ENCODE results near the gene ZSWIM9.
"Not testable (repeated sequence)": the region's sequence is repeated elsewhere in the genome, so short reads cannot be mapped to it uniquely, and the experiment has no call there.

The ZSWIM9 gene

GRCh38 chr19:48176226-48176625, 5.7 kb downstream of the ZSWIM9 start:
- DNase-seq = no peak

DNA sequence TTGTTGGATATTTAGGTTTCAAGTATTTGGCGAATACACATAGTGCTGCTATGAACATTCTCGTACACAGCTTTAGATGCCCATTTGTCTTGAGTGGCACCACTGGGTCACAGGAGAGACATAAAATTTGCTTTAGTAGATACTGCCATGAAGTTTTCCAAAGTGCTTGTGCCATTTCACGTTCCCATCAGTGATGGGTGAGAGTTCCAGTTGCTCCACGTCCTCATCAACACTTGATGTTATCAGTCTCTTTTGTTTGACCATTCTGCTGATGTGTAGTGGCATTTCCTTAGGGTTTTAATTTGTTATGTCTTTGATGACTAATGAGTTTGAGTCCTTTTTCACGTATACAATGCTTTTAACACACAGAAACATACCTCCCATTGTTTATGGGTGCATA, 11.0 kb downstream of the ZSWIM9 start:
- no peak for DNase-seq

DNA sequence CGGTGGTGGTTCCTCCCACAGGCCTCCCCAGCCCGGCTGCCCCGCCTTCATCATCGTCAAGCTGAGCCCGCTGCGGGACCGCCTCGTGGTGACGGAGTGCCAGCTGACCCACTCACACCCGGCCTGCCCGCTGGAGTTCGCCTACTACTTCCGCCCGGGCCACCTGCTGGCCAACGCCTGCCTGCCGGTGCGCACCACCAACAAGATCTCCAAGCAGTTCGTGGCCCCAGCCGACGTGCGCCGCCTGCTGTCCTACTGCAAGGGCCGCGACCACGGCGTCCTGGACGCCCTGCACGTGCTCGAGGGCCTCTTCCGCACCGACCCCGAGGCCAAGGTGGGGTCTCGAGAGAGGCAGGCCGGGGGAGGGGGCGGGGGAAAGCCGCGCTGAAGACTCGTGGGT, 12.0 kb downstream of the ZSWIM9 start:
- DNase-seq = no peak

DNA sequence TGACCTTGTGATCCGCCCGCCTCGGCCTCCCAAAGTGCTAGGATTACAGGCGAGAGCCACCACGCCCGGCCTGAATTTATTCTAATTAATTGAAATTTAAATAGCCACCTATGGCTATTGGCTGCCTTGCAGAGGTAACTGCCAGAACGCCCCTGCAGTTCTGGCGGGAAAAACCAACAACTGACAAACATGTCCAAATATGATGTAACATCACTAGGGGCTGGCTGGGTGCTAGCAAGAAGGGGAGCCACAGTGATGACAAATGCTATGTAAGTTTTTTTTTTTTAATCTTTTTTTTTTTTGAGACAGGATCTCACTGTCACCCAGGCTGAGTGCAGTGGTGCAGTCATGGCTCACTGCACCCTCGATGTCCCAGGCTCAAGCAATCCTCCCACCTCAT, 12.9 kb downstream of the ZSWIM9 start:
- no peak for DNase-seq

- DNase-seq = no peak
Measured at GRCh38 chr19:48186015-48186414, 15.5 kb downstream of the ZSWIM9 start.

DNA sequence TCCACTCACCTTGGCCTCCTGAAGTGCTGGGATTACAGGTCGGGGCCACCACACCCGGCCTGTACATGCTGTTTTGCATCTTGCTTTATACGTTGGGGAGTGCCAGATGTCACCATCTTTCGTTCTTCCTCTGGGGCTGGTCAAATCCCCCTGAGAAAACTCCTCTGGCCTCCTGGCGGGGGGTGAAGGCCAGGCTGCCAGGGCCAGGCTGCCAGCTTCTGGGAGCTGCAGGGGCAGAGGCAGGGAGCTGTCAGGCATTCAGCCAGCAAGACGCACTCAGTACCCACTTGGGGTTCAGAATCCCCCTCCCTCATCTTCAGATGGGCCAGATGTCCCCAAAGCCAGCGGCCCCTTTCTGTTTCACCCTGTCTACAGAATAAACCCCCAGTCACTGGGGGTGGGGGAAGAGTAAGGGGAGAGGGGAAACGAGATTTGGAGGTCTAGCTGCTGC, 16.1 kb downstream of the ZSWIM9 start:
- no peak for DNase-seq

DNA sequence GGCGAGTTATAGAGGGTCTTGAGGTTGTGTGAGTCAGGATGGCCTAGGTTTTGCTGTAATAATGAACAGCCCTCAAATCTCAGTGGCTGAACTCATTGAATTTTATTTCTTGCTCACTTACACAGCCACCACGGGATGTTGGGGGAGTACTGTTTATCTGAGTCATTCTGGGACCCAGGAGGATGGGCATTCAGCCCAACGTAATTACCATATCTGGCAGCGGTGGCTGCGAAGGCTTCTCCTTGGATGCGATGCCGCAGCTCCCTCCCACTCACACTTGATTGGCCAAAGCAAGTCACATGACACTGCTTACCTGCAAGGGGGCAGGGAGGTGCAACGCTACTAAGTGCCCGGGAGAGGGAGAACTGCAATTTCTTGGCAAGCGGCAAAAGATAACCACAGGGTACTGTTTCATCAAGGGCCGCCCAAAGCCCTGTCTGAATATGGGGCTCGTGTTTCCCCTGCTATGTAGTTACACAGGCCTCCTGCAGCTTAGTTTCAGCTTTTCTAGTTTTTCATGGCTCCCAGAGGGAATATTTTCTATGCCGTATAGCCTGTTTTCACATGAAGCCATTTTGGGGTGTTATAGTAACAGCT, 19.9 kb downstream of the ZSWIM9 start:
- no peak for DNase-seq

GRCh38 chr19:48190885-48191284, 20.4 kb downstream of the ZSWIM9 start:
- no peak for DNase-seq

- DNase-seq = no peak
Measured at GRCh38 chr19:48192750-48193149, 22.3 kb downstream of the ZSWIM9 start.

DNA sequence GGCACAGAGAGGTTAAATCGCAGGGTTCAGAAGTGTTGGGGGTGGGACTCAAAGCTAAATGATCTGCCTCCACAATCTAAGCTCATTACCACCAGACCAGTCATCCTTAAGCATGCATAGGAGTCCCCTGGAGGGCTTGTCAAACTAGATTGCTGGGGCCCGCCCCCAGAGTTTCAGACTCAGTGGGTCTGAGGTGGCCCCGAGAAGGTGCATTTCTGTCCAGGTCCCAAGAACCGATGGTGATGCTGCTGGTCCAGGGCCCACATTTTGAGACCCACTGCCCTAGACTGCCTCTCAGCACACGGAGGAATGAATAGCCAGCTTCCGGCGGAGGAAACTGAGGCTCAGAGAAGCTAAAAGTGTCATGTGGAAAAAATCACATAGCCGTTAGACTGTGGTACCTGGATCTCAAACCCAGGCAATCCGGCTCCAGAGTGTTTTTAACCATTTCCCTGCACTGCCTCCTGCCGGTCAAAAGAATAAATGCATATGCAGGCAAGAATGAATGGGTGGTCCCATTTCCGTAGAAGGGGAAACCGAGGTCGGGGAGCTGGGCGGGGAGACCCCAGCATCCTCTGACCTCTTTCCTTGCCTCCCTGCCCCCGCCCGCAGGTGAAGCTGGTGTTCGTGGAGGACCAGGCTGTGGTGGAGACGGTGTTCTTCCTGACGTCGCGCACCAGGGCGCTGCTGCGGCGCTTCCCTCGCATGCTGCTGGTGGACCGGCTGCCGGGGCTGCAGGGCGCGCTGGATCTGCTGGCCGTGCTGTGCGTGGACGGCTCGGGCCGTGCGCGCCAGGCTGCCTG, 23.8 kb downstream of the ZSWIM9 start:
- no peak for DNase-seq

GRCh38 chr19:48194844-48195830, 24.7 kb downstream of the ZSWIM9 start:
- DNase-seq = no peak

DNA sequence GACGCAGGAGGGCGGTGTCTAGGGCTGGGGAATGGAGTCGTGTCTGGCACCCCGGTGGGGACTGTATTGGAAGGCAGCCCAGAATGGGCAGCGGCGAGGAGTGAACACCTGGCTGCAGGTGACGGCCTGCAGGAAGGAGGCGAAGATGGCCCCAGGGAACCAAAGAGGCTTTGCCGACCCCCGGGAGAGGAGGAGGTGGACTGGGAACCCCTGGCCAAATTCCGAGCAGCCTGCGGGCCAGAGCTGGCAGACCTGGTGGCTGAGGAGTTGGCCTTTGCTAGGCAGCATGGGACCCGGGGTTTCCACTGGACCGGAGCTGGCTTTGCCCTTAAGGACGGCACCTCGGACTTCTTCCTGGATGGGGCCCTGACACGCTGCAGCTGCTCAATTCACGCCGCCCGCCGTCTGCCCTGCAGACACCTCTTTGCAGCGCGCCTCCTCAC, 25.9 kb downstream of the ZSWIM9 start:
- DNase-seq = no peak

DNA sequence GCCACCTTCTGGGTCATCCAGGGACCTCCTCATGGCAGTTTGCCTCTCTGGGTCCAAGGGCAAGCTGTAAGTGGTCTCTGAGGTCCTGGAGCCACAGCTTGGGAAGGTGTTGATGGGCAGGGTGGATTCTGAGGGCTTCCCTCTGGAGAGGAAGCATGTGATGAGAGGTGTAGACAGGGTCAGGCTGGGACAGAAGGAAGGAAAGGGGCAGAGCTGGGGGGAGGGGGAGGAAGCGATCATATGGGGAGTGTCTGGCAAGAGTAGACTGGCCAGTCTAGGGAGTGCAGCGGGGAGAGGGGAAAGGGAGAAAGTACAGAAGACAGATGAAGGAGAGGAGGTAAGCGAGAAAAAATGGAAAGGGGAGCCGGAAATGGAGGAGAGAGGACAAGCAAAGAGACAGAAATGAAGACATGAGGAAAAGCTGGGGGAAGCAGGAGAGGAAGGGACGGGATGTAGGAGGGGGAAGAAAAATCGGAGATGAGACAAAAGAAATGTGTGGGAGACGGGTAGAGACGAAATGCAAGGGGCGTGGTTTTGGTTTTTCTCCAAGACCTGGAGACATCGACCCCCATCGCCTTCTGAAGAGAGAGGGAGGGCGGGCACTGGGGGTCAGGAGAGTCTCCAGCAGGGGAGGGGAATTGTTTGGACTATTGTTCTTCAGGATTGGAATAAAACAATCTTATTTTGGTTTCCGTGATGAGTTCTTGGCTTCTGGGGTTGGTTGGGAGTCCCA, 26.6 kb downstream of the ZSWIM9 start:
- no peak for DNase-seq

DNA sequence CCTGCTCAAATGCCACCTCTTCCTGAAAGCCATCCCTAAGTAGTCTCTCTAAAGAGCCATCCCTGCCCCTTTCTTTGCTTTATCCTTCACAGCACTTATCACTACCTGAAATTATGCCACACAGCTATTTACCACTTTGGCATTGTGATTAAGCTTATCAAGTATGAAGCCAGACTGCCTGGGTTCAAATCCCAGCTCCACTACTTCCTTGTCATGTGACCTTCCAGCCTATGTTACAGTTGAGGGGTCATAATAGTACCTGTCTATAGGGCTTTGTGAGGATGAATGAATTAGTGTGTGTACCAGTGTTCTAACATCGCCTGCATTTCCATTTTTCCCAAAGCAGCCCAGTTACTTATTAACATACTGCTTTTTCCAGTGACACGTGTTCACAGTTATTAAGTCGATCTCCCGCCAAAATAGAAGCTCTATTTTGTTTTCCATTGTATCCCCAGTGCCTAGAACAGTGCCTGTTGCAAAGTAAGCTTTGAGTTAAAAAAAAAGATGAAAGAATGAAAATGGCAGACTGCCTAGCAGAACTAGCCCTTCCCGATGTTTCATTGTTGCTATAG, 32.8 kb downstream of the ZSWIM9 start:
- DNase-seq = no peak

GRCh38 chr19:48203794-48204628, 33.5 kb downstream of the ZSWIM9 start:
- peak; percentile 97 for DNase-seq

GRCh38 chr19:48206397-48207093, 36.1 kb downstream of the ZSWIM9 start:
- DNase-seq = no peak

GRCh38 chr19:48210005-48210404, 39.5 kb downstream of the ZSWIM9 start:
- no peak for DNase-seq

DNA sequence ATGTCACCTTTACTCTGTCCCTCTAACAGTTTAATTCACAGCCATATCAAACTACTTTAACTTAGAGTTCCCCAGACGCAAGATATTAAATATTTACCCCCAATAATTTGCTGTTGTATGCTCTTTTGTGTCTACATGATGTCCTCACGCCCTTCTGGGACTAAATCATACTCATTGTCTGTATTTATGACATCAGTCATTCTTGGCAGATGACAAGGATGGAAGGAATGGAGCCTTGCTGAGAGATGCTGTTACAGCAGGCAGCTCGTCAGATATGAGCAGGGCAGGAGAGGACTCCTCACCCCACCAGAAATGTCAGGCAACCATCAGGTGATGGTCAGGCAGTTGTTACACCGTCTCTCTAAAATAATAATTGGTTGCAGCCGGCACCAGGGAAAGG, 43.5 kb downstream of the ZSWIM9 start:
- DNase-seq = no peak

- DNase-seq = no peak
Measured at GRCh38 chr19:48216933-48217332, 46.5 kb downstream of the ZSWIM9 start.

- no peak for DNase-seq
Measured at GRCh38 chr19:48218997-48219396, 48.5 kb downstream of the ZSWIM9 start.

DNA sequence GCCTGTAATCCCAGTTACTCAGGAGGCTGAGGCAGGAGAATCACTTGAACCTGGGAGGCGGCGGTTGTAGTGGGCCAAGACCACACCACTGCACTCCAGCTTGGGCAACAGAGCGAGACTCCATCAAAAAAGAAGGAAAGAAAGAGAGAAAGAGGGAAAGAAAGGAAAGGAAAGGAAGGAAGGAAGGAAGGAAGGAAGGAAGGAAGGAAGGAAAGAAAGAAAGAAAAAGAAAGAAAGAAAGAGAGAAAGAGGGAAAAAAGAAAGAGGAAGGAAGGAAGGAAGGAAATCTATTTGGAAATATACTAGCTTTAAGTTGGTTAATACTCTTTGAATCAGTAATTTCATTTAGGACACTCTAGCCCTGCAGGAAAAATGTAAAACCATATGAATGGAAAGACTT, 50.3 kb downstream of the ZSWIM9 start:
- not testable (repeated sequence) for DNase-seq
